Subcutaneous abdominal adipose tissue (tissue), 5 donors: ENCODE data around the gene SLC31A1.

Experiments
- H3K27ac ChIP-seq: one replicate; pipeline ENCODE4 v1.7.0; 2013; ENCODE audit warnings: low read depth, mild to moderate bottlenecking, inconsistent platforms, low read length, moderate library complexity
- H3K27me3 ChIP-seq, 5 donors: one replicate each; pipeline ENCODE4 v1.7.0; 2013; ENCODE audit warnings: low read length in 5 of 5, inconsistent platforms in 1 of 5; ENCODE audit not compliant: control insufficient read depth in 5 of 5, insufficient read depth in 4 of 5
- H3K36me3 ChIP-seq, 5 donors: one replicate each; pipeline ENCODE4 v1.7.0; 2013; ENCODE audit warnings: low read length in 5 of 5; ENCODE audit not compliant: control insufficient read depth in 5 of 5, insufficient read depth in 5 of 5
- H3K4me1 ChIP-seq, 5 donors: one replicate each; pipeline ENCODE4 v1.7.0; 2013; ENCODE audit warnings: low read length in 5 of 5, mild to moderate bottlenecking in 3 of 5, moderate library complexity in 1 of 5; ENCODE audit not compliant: control insufficient read depth in 5 of 5, insufficient read depth in 5 of 5
- H3K4me3 ChIP-seq, 5 donors: one replicate each; pipeline ENCODE4 v1.7.0; 2013; ENCODE audit warnings: low read length in 5 of 5, low read depth in 1 of 5
- H3K9ac ChIP-seq, 5 donors: one replicate each; pipeline ENCODE4 v1.7.0; 2013; ENCODE audit warnings: low read length in 5 of 5, mild to moderate bottlenecking in 4 of 5, moderate library complexity in 3 of 5
- H3K9me3 ChIP-seq, 5 donors: one replicate each; pipeline ENCODE4 v1.7.0; 2013; ENCODE audit warnings: low read length in 5 of 5; ENCODE audit not compliant: control insufficient read depth in 5 of 5
- donor health status: healthy.
- donor health status: healthy.
- donor health status: healthy.
- donor health status: healthy.
- donor health status: healthy.

The SLC31A1 gene

DNA sequence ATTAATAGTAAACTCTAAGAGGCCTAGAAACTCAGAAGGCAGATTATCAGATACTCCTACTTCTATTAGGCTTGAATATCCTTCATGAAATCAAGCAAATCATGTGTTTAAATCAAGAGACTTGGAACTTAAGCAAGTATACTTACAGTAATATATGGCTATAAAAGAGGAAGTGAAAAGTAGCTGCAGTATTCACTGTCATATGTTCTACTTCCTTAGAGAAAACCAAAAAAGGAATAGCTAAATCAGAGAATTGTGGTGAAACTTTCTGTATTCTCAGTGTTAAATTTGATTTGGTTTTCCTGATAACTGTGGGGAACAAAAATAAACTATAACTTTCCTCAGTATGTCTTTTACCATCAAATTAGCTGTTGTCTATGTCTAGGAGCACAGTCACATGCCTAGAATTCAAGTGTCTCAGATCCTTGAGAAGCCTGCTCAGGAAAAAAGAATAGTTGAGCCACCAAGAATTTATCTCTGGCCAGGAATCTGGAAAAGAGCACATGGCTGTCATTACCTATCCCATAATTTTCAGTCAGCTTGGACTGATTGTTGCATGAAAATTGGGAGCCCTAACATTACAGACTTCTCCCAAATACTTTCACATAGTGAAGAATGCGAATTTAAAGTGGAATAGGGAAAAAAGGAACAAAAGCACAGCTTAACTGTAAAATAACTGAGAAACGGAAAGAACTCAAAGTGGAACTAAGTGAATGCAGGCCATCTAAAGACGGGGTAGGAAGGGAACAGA lies 2.0 kb upstream of the SLC31A1 start:
- Histone ChIP-seq H3K27ac (peak overlapping the region; percentile 93), H3K9ac (peak overlapping the region in 4 of 5 donors; percentile 13 to 97 (median 56)), H3K9me3 (no peaks in the 10 kb centered on the region), H3K4me1 (peaks cover 6 to 45% (median 32%) of the 10 kb centered on the region in 5 donors), H3K27me3 (no peaks in the 10 kb centered on the region), H3K36me3 (no peaks in the 10 kb centered on the region), H3K4me3 (peak overlapping the region in 4 of 5 donors; percentile 91 to 98 (median 97))

DNA sequence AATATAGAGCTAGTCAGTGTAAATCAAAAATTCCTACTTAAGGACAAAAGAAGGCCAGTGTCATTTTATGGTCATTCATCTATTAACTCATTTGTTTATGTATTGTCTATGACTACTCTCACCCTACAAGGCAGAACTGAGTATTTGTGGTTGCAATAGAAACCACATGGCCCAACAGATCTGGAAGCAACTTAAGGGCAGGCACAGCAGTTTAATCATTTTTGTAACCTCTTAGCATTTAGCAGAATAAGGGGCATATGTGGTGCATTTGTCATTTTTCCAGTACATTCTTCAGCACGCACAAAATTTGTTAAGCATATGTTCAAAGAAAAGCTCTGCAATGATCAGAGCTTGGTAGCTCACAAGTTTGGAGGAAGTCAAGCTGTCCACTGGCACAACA lies 1.4 kb upstream of the SLC31A1 start:
- H3K4me3 ChIP-seq = peak overlapping the region; percentile 81 to 98 (median 97)
- H3K36me3 ChIP-seq = peaks cover 0 to 3% (median 1%) of the 10 kb centered on the region in 5 donors
- peaks cover 6 to 42% (median 31%) of the 10 kb centered on the region in 5 donors for H3K4me1 ChIP-seq
- H3K27ac ChIP-seq = peak overlapping the region; percentile 93
- no peaks in the 10 kb centered on the region for H3K27me3 ChIP-seq
- no peaks in the 10 kb centered on the region for H3K9me3 ChIP-seq
- peak overlapping the region in 4 of 5 donors; percentile 87 to 97 (median 96) for H3K9ac ChIP-seq

DNA sequence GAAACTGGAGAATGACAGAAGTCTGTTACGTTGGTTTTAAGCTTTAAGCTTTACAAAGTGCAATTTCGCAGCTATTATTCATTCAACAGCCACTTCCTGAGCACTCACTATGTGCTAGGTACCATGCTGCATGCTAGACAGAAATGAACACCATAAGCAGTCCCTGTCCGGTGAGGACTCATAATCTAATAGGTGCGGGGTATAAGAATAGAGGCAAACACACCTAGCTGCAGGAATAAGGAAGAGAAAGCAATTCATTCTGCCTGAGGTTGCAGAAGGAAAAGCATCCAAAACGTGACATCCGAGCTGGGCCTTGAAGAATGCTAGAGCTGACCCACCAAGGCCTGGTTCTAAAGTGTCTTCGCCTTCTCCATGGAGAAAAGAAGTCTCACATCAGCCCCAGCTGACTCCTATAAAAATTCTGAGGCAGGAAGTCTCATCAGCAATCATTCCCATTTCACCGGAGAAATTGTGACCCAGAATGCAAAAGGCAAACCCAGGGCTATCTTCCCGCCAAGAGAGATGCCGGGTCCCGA lies 809 bp upstream of the SLC31A1 start:
- Histone ChIP-seq H3K27ac (peak overlapping the region; percentile 93), H3K27me3 (no peaks in the 10 kb centered on the region), H3K9me3 (no peaks in the 10 kb centered on the region), H3K9ac (peak overlapping the region; percentile 87 to 97 (median 95)), H3K4me1 (peaks cover 6 to 40% (median 30%) of the 10 kb centered on the region in 5 donors), H3K36me3 (peaks cover 0 to 6% (median 2%) of the 10 kb centered on the region in 5 donors), H3K4me3 (peak overlapping the region; percentile 81 to 98 (median 97))

DNA sequence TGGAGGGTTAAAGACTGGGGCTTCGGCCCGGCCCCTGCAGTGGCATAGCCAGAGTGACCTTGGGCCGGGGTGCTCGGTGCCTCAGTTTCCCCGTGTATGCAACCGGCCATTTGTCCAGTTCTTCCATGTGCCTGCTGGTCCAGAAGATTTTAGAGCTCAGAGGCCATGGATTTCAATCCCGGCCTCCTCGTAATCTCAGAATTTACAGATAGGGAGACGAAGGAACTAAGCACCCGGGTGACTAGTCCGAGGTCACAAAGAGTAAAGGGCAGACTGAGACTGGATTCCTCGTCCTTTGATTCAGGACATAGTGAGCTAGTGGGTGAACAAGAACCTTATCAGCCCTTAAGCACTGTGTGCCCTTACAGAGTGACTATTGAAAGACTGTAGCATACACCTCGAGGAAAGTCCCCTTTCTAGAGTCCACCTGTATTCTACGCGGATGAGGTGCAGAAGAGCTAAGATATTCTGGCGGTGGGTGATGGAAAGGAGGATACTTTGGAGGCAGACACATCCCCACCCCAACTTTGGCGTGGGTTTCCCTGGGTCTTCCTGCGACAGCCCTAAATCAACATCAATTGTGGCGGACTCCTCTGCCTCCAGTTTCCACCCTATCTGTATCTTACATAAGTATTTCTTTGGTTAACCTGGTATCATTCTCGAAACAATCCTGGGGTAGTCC lies 597 bp downstream of the SLC31A1 start:
- peaks cover 0 to 6% (median 2%) of the 10 kb centered on the region in 5 donors for H3K36me3 ChIP-seq
- H3K9ac ChIP-seq = peak overlapping the region; percentile 87 to 92 (median 90)
- peaks cover 6 to 40% (median 30%) of the 10 kb centered on the region in 5 donors for H3K4me1 ChIP-seq
- peak overlapping the region; percentile 81 to 97 (median 97) for H3K4me3 ChIP-seq
- no peaks in the 10 kb centered on the region for H3K9me3 ChIP-seq
- H3K27me3 ChIP-seq = no peaks in the 10 kb centered on the region
- H3K27ac ChIP-seq = peak overlapping the region; percentile 93

DNA sequence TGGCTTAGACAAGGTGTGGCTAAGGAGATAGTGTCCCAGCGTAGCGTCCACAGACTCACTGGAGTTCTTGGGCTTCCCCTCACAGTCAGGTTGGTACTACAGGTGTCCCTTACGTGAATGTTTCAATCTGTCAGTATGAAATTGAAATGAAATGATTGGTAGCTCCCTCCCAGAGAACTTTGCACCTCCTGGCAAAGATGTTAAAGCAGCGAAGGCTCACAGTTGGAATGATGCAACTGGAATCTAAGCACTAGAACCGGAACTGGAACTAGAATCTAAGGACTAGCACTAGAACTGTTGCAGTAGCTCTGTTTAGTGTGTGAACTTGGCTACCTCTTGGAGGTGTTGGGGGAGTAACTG lies 1.1 kb downstream of the SLC31A1 start:
- peaks cover 6 to 40% (median 30%) of the 10 kb centered on the region in 5 donors for H3K4me1 ChIP-seq
- no peaks in the 10 kb centered on the region for H3K9me3 ChIP-seq
- peaks cover 0 to 6% (median 2%) of the 10 kb centered on the region in 5 donors for H3K36me3 ChIP-seq
- peak overlapping the region; percentile 11 to 92 (median 90) for H3K9ac ChIP-seq
- H3K27ac ChIP-seq = peak overlapping the region; percentile 93
- H3K27me3 ChIP-seq = no peaks in the 10 kb centered on the region
- peak overlapping the region; percentile 81 to 97 (median 97) for H3K4me3 ChIP-seq

DNA sequence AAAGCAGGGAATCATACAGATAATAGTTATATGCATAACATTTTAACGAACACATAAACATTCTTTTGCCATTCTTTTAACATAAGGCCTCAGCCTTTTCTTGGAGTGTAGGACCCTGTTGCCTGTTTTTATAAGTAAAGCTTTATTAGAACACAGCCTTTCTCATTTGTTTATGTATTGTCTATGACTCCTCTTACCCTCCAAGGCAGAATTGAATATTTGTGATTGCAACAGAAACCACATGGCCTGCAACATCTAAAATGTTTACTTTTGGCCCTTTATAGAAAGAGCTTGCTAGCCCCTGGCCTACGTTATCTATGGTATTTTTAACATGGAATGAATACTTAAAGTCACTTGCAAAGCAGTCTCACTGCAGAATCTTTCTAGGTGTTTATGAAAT lies 2.6 kb downstream of the SLC31A1 start:
- no peaks in the 10 kb centered on the region for H3K9me3 ChIP-seq
- H3K4me1 ChIP-seq = peaks cover 6 to 40% (median 30%) of the 10 kb centered on the region in 5 donors
- no peak overlapping the region for H3K27ac ChIP-seq
- no peak overlapping the region for H3K4me3 ChIP-seq
- H3K27me3 ChIP-seq = no peaks in the 10 kb centered on the region
- H3K9ac ChIP-seq = no peak overlapping the region
- peaks cover 0 to 6% (median 2%) of the 10 kb centered on the region in 5 donors for H3K36me3 ChIP-seq

DNA sequence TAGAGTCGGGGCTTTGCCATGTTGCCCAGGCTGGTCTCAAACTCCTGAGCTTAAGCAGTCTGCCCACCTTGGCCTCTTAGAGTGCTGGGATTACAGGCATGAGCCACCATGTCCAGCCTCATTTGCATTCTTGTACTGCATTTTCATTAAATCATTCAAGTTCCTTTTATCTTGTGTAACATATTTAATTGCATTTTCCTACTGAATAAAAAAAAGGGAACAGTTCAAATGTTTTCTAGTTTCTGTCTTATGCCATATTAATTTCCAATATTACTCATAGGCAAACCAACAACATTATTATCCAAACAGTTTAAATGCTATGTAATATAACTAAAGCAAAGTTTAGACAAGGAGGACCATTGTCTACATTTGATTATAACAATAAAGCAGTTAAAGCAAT lies 6.1 kb downstream of the SLC31A1 start:
- Histone ChIP-seq H3K9me3 (no peaks in the 10 kb centered on the region), H3K9ac (no peak overlapping the region), H3K4me1 (peaks cover 2 to 13% (median 7%) of the 10 kb centered on the region in 5 donors), H3K36me3 (peaks cover 0 to 6% (median 2%) of the 10 kb centered on the region in 5 donors), H3K27me3 (no peaks in the 10 kb centered on the region), H3K27ac (no peak overlapping the region), H3K4me3 (no peak overlapping the region)

DNA sequence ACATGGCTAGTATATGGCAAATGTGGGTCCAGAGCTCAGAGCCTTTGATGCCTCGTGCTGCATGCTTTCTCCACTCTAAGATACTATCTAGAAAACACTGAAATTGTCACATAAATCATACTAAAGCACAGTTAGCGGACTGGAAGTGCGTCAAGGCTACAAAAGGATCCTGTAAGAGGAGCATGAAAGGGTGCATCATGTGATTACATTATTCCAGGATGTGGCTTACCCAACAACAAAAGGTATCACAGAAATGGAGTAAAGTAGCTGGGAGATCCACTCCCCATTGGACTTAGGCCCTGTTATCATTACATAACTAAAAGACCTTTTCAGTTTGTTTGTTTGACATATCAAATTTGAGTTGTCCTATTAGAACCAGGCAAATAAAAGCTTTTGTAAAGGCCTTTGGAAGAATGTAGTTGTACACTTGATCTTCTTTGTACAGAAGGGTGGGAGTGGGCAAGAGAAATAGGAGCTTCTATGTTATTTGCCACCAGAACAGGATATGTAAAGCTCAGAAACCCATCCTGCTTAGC lies 6.9 kb downstream of the SLC31A1 start:
- Histone ChIP-seq H3K4me1 (peaks cover 0 to 11% (median 6%) of the 10 kb centered on the region in 5 donors), H3K27ac (no peak overlapping the region)

DNA sequence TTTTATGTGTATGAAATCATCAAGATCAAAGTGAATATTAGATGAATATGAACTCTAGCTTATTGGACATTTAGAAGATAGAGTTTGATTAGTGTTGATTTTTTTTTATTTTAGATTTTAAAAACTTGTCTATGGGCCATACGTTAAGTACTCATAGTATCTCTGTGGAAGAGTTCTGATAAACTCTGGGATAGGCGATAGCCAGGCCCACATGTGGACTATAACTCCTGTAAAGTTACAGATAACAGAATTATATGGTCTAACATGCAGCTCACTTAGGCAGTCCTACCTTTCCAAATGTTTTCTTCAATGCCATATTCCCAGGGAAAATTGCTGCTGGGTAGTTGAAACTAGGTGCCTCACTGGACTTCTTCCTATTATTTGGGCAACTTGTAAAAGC lies 10.4 kb downstream of the SLC31A1 start:
- peaks cover 0 to 22% (median 16%) of the 10 kb centered on the region in 5 donors for H3K4me1 ChIP-seq
- no peaks in the 10 kb centered on the region for H3K36me3 ChIP-seq
- H3K27me3 ChIP-seq = no peaks in the 10 kb centered on the region
- H3K9me3 ChIP-seq = no peaks in the 10 kb centered on the region
- no peak overlapping the region for H3K4me3 ChIP-seq
- H3K27ac ChIP-seq = no peak overlapping the region
- H3K9ac ChIP-seq = no peak overlapping the region

More for the DNA sequence above, 6.9 kb downstream of the SLC31A1 start:
- H3K4me3 ChIP-seq = no peak overlapping the region
- no peaks in the 10 kb centered on the region for H3K27me3 ChIP-seq
- H3K9me3 ChIP-seq = no peaks in the 10 kb centered on the region
- H3K9ac ChIP-seq = no peak overlapping the region
- peaks cover 0 to 6% (median 2%) of the 10 kb centered on the region in 5 donors for H3K36me3 ChIP-seq
